Mesothelial cell of epicardium (in vitro differentiated cells): ENCODE measurements around the gene RAI14. TPM values are rescaled to one million over a fixed set of nuclear protein-coding genes. Genes with fewer than 3 reads are reported as not detected.

Experiments
- DNase-seq, 2 experiments: peaks; one replicate each; pipeline ENCODE4 v3.0.0; 2021; ENCODE audit warnings: low spot score in 2 of 2; ENCODE audit not compliant: unreplicated experiment in 2 of 2
- H3K27ac Mint-ChIP-seq: 2 replicates; pipeline ENCODE4 v1.8.0; 2021; ENCODE audit warnings: mixed read lengths
- H3K27me3 Mint-ChIP-seq: 2 replicates; pipeline ENCODE4 v1.8.0; 2021; ENCODE audit warnings: low read depth, mixed read lengths
- H3K36me3 Mint-ChIP-seq: 2 replicates; pipeline ENCODE4 v1.8.0; 2021; ENCODE audit warnings: mixed read lengths
- H3K4me1 Mint-ChIP-seq: 2 replicates; pipeline ENCODE4 v1.8.0; 2021; ENCODE audit warnings: mixed read lengths
- H3K4me3 Mint-ChIP-seq: 2 replicates; pipeline ENCODE4 v1.8.0; 2021; ENCODE audit warnings: mild to moderate bottlenecking, moderate library complexity, mixed read lengths
- H3K9me3 Mint-ChIP-seq: 2 replicates; pipeline ENCODE4 v1.8.0; 2021; ENCODE audit warnings: mixed read lengths
- total RNA-seq: library from RNA; stranded (reverse); gene quantifications from 3 replicates; pipeline ENCODE4 v1.2.1, GENCODE V29; 2021
- TF ChIP-seq, protein P1 (sequence below): fragments of 200-600 bp; sonication (generic); IDR thresholded peaks from one replicate; pipeline ENCODE4 v1.5.0; 2021; ENCODE audit warnings: antibody characterized with exemption; ENCODE audit not compliant: unreplicated experiment

RAI14 gene
- total RNA-seq, 1 donor from 2014 or later, result 134 TPM

DNA sequence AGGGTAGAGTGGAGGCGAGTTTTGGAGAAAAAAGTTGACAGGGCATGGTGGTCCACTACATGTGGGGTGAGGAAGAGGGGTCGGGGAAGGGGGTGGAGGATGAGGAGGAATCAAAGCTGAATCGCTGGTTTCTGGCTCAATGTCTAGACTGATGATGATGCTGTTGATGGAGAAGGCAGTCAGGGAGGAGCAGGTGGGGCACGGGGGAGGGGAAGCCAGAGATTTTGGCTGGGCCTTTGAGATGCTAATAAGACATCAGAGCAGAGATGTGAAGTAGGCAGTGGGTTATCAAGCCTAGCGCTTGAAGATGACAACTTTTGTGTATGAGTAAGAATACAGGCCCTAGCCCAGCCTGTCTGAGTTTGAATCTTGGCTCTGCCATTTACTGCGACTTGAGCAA is 150.4 kb downstream of the RAI14 start:
- TF ChIP-seq, protein P1, sequence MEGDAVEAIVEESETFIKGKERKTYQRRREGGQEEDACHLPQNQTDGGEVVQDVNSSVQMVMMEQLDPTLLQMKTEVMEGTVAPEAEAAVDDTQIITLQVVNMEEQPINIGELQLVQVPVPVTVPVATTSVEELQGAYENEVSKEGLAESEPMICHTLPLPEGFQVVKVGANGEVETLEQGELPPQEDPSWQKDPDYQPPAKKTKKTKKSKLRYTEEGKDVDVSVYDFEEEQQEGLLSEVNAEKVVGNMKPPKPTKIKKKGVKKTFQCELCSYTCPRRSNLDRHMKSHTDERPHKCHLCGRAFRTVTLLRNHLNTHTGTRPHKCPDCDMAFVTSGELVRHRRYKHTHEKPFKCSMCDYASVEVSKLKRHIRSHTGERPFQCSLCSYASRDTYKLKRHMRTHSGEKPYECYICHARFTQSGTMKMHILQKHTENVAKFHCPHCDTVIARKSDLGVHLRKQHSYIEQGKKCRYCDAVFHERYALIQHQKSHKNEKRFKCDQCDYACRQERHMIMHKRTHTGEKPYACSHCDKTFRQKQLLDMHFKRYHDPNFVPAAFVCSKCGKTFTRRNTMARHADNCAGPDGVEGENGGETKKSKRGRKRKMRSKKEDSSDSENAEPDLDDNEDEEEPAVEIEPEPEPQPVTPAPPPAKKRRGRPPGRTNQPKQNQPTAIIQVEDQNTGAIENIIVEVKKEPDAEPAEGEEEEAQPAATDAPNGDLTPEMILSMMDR, result no peak
- Mint-ChIP-seq H3K9me3 (no peaks in the 10 kb centered on the region), H3K4me1 (peaks cover 17% of the 10 kb centered on the region), H3K36me3 (peaks cover 40% of the 10 kb centered on the region), H3K27me3 (no peaks in the 10 kb centered on the region), H3K27ac (no peak overlapping the region), H3K4me3 (no peak overlapping the region)
- no peak for DNase-seq

DNA sequence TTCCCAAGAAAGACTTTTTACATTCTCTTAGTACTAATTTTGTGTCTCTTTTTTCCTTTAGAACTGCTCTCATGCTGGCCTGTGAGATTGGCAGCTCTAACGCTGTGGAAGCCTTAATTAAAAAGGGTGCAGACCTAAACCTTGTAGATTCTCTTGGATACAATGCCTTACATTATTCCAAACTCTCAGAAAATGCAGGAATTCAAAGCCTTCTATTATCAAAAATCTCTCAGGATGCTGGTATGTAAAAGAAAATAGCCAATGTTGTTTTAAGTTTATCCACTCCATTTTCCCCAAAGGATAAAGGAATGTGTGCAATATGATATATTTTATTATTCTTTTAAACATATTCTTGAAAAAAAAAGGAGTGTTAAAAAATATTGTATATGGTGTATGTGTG is 155.6 kb downstream of the RAI14 start:
- H3K27me3 Mint-ChIP-seq, result no peaks in the 10 kb centered on the region
- H3K4me1 Mint-ChIP-seq, result peaks cover 20% of the 10 kb centered on the region
- H3K9me3 Mint-ChIP-seq, result no peaks in the 10 kb centered on the region
- TF ChIP-seq, protein P1, result no peak
- H3K27ac Mint-ChIP-seq, result peak overlapping the region; percentile 30
- H3K4me3 Mint-ChIP-seq, result no peak overlapping the region
- no peak for DNase-seq
- peaks cover 22% of the 10 kb centered on the region for H3K36me3 Mint-ChIP-seq

DNA sequence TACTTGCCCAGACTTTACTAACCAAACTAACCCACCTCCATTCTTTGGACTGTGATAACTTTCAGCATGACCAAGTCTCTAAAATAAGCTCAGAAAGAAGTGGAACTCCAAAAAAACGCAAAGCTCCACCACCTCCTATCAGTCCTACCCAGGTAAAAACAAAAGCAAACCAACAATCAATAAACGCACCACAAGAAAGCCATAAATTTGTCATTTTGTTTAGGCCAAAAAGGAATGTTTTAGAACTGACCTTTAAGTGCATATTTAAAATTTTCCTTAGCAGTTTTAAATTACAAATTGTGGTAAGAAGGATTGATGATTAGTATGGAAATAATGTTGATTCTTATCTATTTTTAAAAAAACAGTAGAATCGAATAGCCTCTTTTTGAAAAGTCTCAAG is 157.4 kb downstream of the RAI14 start:
- Mint-ChIP-seq H3K4me3 (no peak overlapping the region), H3K4me1 (peaks cover 20% of the 10 kb centered on the region), H3K36me3 (peaks cover 21% of the 10 kb centered on the region), H3K27ac (peak overlapping the region; percentile 58), H3K9me3 (no peaks in the 10 kb centered on the region), H3K27me3 (no peaks in the 10 kb centered on the region)
- TF ChIP-seq, protein P1, result no peak
- no peak for DNase-seq

DNA sequence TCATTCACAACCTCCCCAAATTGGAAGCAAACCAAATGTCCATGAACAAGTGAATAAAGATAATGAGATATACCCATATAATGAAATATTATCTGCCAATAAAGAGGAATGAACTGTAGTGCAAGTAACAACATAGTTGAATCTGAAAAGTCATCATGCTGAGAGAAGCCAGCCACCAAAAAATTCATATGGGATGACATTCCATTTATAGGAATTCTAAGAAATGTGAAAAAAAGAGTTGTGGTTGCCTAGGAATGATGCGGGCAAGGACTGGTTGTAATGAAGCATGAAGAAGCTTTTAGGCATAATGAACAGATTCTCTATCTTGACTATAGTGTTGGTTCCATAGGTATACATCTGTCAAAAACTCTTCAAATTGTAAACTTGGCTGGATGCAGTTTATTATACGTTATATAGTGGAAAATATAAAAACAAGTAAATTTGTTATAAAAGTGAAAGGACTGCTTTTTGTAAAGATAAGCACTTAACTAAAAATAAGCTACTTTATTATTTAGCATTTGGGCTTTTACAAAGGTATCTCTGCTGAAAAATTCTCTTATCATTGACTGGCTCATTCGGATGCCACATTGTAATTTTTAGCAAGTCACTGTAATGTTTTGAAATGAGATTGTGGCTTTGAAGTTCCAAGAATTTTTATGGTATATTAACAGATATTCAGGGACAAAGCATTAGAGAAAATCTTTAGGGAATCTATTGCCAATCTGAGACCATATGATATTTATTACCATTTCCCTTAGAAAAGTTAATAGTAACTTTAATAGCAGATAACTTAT is 161.6 kb downstream of the RAI14 start:
- Mint-ChIP-seq H3K27ac (no peak overlapping the region), H3K36me3 (peaks cover 29% of the 10 kb centered on the region)
- TF ChIP-seq, protein P1, result no peak

DNA sequence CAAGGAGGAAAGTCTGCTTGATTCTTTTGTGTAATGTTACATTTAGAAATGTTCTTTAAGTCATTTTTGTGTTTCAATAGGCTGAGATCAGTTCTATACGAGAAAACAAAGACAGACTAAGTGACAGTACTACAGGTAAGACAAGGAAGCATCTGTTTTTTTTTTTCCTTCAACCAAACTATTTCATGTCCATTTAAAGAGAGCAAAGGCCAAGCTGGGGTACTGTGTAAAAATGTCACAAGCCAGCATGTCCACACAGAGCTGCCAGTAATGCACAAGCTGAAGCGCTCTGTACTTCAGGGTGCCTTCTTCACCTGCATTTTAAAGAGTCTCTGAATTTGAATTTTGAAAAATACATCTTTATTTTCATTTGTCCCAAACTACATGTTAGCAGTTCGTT is 162.6 kb downstream of the RAI14 start:
- H3K9me3 Mint-ChIP-seq, result no peaks in the 10 kb centered on the region
- TF ChIP-seq, protein P1, result no peak
- H3K27me3 Mint-ChIP-seq, result no peaks in the 10 kb centered on the region
- no peak overlapping the region for H3K4me3 Mint-ChIP-seq
- no peak overlapping the region for H3K27ac Mint-ChIP-seq
- no peak for DNase-seq
- H3K36me3 Mint-ChIP-seq, result peaks cover 33% of the 10 kb centered on the region
- H3K4me1 Mint-ChIP-seq, result peaks cover 9% of the 10 kb centered on the region

More for the DNA sequence above, 161.6 kb downstream of the RAI14 start:
- Mint-ChIP-seq H3K27me3 (no peaks in the 10 kb centered on the region), H3K9me3 (no peaks in the 10 kb centered on the region), H3K4me1 (peaks cover 16% of the 10 kb centered on the region), H3K4me3 (no peak overlapping the region)
- no peak for DNase-seq
